ENCODE data around the gene TASP1. TPM values are rescaled to one million over a fixed set of nuclear protein-coding genes. Genes with fewer than 3 reads are reported as not detected.
"Not testable (repeated sequence)": the region's sequence is repeated elsewhere in the genome, so short reads cannot be mapped to it uniquely, and the experiment has no call there.

The TASP1 gene
- total RNA-seq, 4 donors from 2014 or later: 1.7 to 4.2 (median 2.7) TPM

DNA sequence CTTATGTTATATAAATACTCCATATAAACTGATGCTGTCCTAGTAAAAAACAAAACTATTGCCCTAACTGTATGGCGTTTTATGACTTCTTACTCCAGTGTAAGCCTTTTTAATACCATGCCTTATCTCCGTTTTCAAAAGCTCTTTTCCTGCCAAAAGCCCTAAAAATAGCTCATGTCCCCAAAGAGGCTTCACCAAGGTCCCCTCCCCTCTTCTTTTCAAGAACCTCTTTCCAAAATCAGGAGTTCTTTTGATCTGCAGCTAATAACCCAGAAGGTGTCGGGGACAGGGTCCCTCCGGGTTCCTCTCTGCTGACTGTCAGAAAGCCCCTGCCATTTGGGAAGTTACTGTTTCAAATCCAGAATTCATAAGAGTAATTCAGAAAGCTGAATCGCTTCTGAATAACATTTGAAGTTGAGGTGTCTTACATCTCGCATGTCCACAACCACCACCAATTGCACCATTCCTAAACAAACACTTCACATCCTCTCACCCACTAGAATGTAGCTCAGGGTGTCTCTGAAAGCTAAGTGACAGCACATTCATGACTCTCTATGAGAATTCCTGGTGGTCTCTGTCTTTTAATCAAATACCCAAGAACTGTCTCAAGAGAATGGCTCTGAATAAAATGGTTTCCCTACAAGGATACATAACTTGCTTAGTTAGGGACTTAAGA is 13.3 kb downstream of the TASP1 start:
- ATAC-seq: no peak
- peaks cover 0 to 4% of the 10 kb centered on the region in 2 donors for H3K4me1 ChIP-seq
- H3K4me3 ChIP-seq: no peak overlapping the region
- H3K36me3 ChIP-seq: no peaks in the 10 kb centered on the region
- DNase-seq: no peak
- intact Hi-C loops (cut with DNase I; ENCODE audit: low total_unique reads): no loop called here
- H3K27ac ChIP-seq: no peak overlapping the region
- in situ Hi-C loops (cut with MboI; ENCODE audit: low sequenced_read_pairs in 4 of 4): no loop called here
- TF ChIP-seq POLR2A (IDR thresholded peaks at IDR 0.05): no peak
- TF ChIP-seq, protein P1, sequence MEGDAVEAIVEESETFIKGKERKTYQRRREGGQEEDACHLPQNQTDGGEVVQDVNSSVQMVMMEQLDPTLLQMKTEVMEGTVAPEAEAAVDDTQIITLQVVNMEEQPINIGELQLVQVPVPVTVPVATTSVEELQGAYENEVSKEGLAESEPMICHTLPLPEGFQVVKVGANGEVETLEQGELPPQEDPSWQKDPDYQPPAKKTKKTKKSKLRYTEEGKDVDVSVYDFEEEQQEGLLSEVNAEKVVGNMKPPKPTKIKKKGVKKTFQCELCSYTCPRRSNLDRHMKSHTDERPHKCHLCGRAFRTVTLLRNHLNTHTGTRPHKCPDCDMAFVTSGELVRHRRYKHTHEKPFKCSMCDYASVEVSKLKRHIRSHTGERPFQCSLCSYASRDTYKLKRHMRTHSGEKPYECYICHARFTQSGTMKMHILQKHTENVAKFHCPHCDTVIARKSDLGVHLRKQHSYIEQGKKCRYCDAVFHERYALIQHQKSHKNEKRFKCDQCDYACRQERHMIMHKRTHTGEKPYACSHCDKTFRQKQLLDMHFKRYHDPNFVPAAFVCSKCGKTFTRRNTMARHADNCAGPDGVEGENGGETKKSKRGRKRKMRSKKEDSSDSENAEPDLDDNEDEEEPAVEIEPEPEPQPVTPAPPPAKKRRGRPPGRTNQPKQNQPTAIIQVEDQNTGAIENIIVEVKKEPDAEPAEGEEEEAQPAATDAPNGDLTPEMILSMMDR (IDR thresholded peaks at IDR 0.05 in 4 of 5, conservative IDR thresholded peaks at IDR 0.05 in 1 of 5): no peak
- H3K9me3 ChIP-seq: no peaks in the 10 kb centered on the region
- no peaks in the 10 kb centered on the region for H3K27me3 ChIP-seq

DNA sequence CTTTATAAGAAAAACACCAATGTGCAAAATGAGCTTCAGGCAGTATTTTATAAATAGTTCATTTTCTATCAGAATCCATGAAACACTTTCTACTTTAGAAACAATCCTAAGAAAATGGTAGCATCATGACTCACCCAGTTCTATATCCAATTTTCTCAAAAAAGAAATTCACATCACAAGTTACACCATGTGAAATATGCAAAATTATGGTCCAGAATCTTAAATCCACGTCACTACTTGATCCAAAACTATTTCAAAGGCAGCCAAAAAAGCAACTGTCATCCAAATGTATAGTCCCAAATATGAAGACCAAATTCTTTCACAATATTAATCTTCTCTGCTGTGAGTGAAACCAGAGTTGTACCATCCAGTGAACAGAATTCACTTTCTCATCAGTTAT is 19.3 kb downstream of the TASP1 start:
- H3K4me3 ChIP-seq; H3K27ac ChIP-seq; in situ Hi-C loops (cut with MboI; ENCODE audit: low sequenced_read_pairs in 4 of 4); H3K9me3 ChIP-seq; ATAC-seq; H3K4me1 ChIP-seq; H3K27me3 ChIP-seq; H3K36me3 ChIP-seq; DNase-seq: not testable (repeated sequence)
- intact Hi-C loops (cut with DNase I; ENCODE audit: low total_unique reads): loop anchor here (10.0 kb wide), 1 partner anchor 55 kb away; no protein-coding TSS in a partner anchor

DNA sequence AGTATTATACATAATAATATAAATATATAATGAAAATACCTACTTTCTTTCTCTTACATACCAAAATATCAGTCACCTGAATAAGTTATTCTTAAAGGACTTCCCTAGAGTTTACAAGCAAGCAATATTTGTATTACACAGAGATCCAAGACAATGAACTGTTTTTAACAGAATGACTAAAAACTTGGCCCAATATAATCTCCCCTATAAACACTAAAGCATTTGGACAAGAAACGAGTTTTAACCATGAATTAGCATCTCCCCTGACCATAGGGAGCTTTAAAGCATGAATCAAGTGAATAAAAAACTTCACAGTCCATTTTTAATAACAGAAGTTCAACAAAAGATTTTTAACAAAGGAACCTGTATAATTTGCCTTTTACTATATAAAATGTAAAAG is 20.3 kb downstream of the TASP1 start:
- H3K9me3 ChIP-seq; in situ Hi-C loops (cut with MboI; ENCODE audit: low sequenced_read_pairs in 4 of 4); H3K4me1 ChIP-seq; H3K36me3 ChIP-seq; H3K27me3 ChIP-seq; H3K4me3 ChIP-seq; H3K27ac ChIP-seq; ATAC-seq; DNase-seq: not testable (repeated sequence)
- intact Hi-C loops (cut with DNase I; ENCODE audit: low total_unique reads): loop anchor here (10.0 kb wide), 1 partner anchor 56 kb away; no protein-coding TSS in a partner anchor

DNA sequence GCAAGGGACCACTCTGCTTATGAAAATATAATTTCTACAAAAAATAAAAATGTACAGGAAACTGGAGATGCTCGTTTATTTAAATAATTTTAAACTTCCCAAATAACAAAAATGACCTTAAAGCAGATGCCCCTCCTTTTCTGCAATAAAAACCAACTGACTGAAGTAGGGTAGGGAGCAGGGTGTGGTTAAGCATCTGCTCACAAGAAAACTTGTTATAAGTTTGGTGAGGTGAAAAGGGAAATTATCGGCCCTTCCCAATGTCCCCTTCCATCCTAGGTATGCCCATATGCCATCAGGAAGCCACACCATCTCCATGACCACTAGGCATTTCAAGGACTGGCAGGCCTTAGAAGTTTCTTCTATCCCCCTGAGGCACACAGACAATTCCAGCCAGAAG is 21.1 kb downstream of the TASP1 start:
- H3K4me1 ChIP-seq; H3K4me3 ChIP-seq; H3K27me3 ChIP-seq; ATAC-seq; in situ Hi-C loops (cut with MboI; ENCODE audit: low sequenced_read_pairs in 4 of 4); H3K9me3 ChIP-seq; DNase-seq; H3K36me3 ChIP-seq; H3K27ac ChIP-seq: not testable (repeated sequence)
- intact Hi-C loops (cut with DNase I; ENCODE audit: low total_unique reads): loop anchor here (10.0 kb wide), 1 partner anchor 57 kb away; no protein-coding TSS in a partner anchor

DNA sequence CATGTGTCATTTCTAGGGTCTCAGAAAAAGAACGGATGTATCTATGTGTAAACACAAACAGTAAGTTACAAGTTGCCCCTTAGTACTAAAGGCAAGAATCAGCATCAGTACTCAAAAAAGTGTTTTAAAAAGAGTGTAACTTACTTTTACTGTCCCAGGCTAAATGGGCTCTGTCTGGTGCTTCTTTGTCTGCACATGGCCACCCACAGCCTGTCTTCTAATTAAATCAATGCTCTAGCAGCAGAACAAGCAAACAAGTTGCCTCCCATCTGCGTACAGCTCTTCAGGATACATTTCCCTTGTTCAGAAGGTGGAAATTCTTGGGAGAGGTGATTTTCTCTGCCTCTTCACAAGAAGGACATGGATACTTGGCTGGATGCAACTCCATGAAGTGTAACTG is 22.0 kb downstream of the TASP1 start:
- H3K9me3 ChIP-seq; H3K36me3 ChIP-seq; H3K4me1 ChIP-seq; H3K4me3 ChIP-seq; H3K27me3 ChIP-seq; ATAC-seq; in situ Hi-C loops (cut with MboI; ENCODE audit: low sequenced_read_pairs in 4 of 4); H3K27ac ChIP-seq; DNase-seq: not testable (repeated sequence)
- intact Hi-C loops (cut with DNase I; ENCODE audit: low total_unique reads): loop anchor here (10.0 kb wide), 1 partner anchor 58 kb away; no protein-coding TSS in a partner anchor

DNA sequence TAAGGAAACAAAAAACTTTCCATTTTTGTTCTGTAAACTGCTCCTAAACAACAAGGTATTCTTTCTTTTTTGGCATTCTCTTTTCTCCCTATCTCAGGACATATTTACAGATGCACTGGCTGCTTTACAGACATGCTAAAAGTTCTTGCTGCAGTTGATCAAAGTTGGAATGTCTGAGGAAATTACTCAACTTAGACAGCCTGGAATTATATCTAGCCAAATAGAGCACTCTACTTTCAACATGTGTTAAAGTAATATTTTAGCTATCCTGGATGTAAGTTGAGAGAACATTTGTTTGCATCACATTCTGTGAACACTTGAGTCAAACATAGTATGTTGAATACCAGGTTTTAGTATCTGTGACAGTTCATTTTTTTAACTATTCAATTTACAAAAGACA is 24.8 kb downstream of the TASP1 start:
- Histone ChIP-seq H3K9me3 (no peaks in the 10 kb centered on the region), H3K36me3 (no peaks in the 10 kb centered on the region), H3K27ac (no peak overlapping the region), H3K4me1 (no peaks in the 10 kb centered on the region), H3K27me3 (no peaks in the 10 kb centered on the region), H3K4me3 (no peak overlapping the region)
- TF ChIP-seq POLR2A (IDR thresholded peaks at IDR 0.05): no peak
- TF ChIP-seq, protein P1 (IDR thresholded peaks at IDR 0.05 in 4 of 5, conservative IDR thresholded peaks at IDR 0.05 in 1 of 5): no peak
- in situ Hi-C loops (cut with MboI; ENCODE audit: low sequenced_read_pairs in 4 of 4) (no loop called here), intact Hi-C loops (cut with DNase I; ENCODE audit: low total_unique reads) (loop anchor here (10.0 kb wide), 1 partner anchor 61 kb away; no protein-coding TSS in a partner anchor)
- ATAC-seq: no peak
- no peak for DNase-seq

Measured in gastrocnemius medialis (tissue), 4 donors.